K562 (cell line): ENCODE data around the gene NR6A1. TPM values are rescaled to one million over a fixed set of nuclear protein-coding genes. Genes with fewer than 3 reads are reported as not detected.

Experiments used
- ATAC-seq: fragments of 200-7000 bp; cut with Tn5 transposase; 3 replicates; pipeline ENCODE4 v1.9.1; 2020; ENCODE audit warnings: moderate library complexity
- BruUV-seq: library from RNA; stranded (reverse); fragments of 400-500 nt; replicated peaks from 2 replicates; lab custom pipeline; 2021; lab: Mats Ljungman, UMichigan
- CTCF ChIA-PET: fragments of 300-600 bp; formaldehyde crosslinking; extraction: SDS; loops from one replicate; lab custom pipeline; 2021; ENCODE audit warnings: low intra/inter-chr PET ratio; lab: Yijun Ruan, JAX
- POLR2A ChIA-PET: fragments of 300-600, 350-650 bp; sonication (Branson Sonifier 250); formaldehyde crosslinking; extraction: SDS; loops from one replicate; lab custom pipeline; 2021; ENCODE audit warnings: antibody characterized with exemption, inconsistent platforms; lab: Yijun Ruan, JAX
- DNase-seq, 4 experiments: peaks; one replicate each; pipeline versions ENCODE4 v3.0.0 to v3.0.0-alpha.2; 2011 to 2018; ENCODE audit warnings: low spot score in 3 of 4, mixed read lengths in 3 of 4; ENCODE audit errors: extremely low read depth in 1 of 4
- FAIRE-seq: peaks from 2 replicates; lab custom pipeline; 2011; peaks lifted over from hg19 to GRCh38; lab: Jason Lieb, UNC
- H2AFZ ChIP-seq: 2 replicates; pipeline ENCODE4 v1.6.0; 2011; ENCODE audit warnings: low read depth, low read length, control low read depth, inconsistent platforms
- H3K27ac ChIP-seq: fragments of 200-600 bp; 3 replicates; pipeline ENCODE4 v1.8.0; 2011; ENCODE audit warnings: low read depth, mild to moderate bottlenecking, control low read depth, inconsistent platforms, low read length, moderate library complexity, mixed read lengths; ENCODE audit errors: extremely low read depth
- H3K27me3 ChIP-seq, 2 experiments: fragments of 300-600 bp in 1 of 2; 2 replicates in 1 of 2; 3 replicates in 1 of 2; pipeline versions ENCODE4 v1.6.0 to v1.8.0; 2011; ENCODE audit warnings: inconsistent platforms in 2 of 2, low read length in 2 of 2, mild to moderate bottlenecking in 1 of 2, mixed read lengths in 1 of 2, moderate library complexity in 1 of 2; ENCODE audit not compliant: control insufficient read depth in 2 of 2, insufficient read depth in 2 of 2
- H3K36me3 ChIP-seq: fragments of 300-600 bp; 3 replicates; pipeline ENCODE4 v1.8.0; 2011; ENCODE audit warnings: mild to moderate bottlenecking, low read length, inconsistent platforms; ENCODE audit not compliant: control insufficient read depth, insufficient read depth
- H3K4me1 ChIP-seq, 2 experiments: fragments of 200-600 bp in 1 of 2; replicated peaks in 1 of 2; 2 replicates in 1 of 2; 3 replicates in 1 of 2; pipeline versions ENCODE4 v1.5.1 to v1.8.0; 2011; ENCODE audit warnings: inconsistent platforms in 2 of 2, low read length in 2 of 2, mild to moderate bottlenecking in 1 of 2, mixed read lengths in 1 of 2, moderate library complexity in 1 of 2; ENCODE audit not compliant: control insufficient read depth in 2 of 2, insufficient read depth in 2 of 2
- H3K4me2 ChIP-seq: 2 replicates; pipeline ENCODE4 v1.6.1; 2011; ENCODE audit warnings: low read length, control low read depth, inconsistent platforms, mixed read lengths; ENCODE audit not compliant: insufficient read depth
- H3K4me3 ChIP-seq: fragments of 200-600 bp; sonication (generic), shearing (Covaris generic); 2 replicates; pipeline ENCODE4 v1.5.1; 2016; ENCODE audit warnings: control low read depth, inconsistent platforms
- H3K79me2 ChIP-seq: fragments of 200-600 bp; 3 replicates; pipeline ENCODE4 v1.8.0; 2011; ENCODE audit warnings: low read length, inconsistent platforms; ENCODE audit not compliant: control insufficient read depth, insufficient read depth
- H3K9ac ChIP-seq, 2 experiments: 2 replicates each; pipeline versions ENCODE4 v1.6.0 to v1.6.1; 2011; ENCODE audit warnings: low read depth in 2 of 2, low read length in 2 of 2, control low read depth in 1 of 2, inconsistent platforms in 1 of 2, mild to moderate bottlenecking in 1 of 2, mixed read lengths in 1 of 2; ENCODE audit not compliant: insufficient read depth in 1 of 2
- H3K9me1 ChIP-seq: one replicate; pipeline ENCODE4 v1.6.0; 2011; ENCODE audit warnings: inconsistent platforms, mild to moderate bottlenecking, low read length, moderate library complexity; ENCODE audit not compliant: control insufficient read depth, insufficient read depth
- H3K9me3 ChIP-seq: replicated peaks from 2 replicates; pipeline ENCODE4 v1.5.1; 2011; ENCODE audit warnings: low read depth, low read length, inconsistent platforms; ENCODE audit not compliant: control insufficient read depth, insufficient read depth
- H4K20me1 ChIP-seq: replicated peaks from 2 replicates; pipeline ENCODE4 v1.6.1; 2011; ENCODE audit warnings: low read length, inconsistent platforms, mixed read lengths; ENCODE audit not compliant: control insufficient read depth, insufficient read depth
- C11orf30 ChIP-seq: fragments of 450-650 bp; IDR thresholded peaks from 2 replicates; pipeline ENCODE4 v1.6.1; 2016; ENCODE audit warnings: low read depth, mild to moderate bottlenecking
- FOXA3 ChIP-seq, 2 experiments: fragments of 450-650 bp in 1 of 2; sonication (generic) in 1 of 2; formaldehyde crosslinking; IDR thresholded peaks in 1 of 2; conservative IDR thresholded peaks in 1 of 2; 2 replicates each; pipeline versions ENCODE4 v1.4.0 to v1.8.0; 2020 to 2022; ENCODE audit warnings: mild to moderate bottlenecking in 2 of 2, missing genetic modification reagents in 1 of 2
- MAFG ChIP-seq: fragments of 450-650 bp; conservative IDR thresholded peaks from 2 replicates; pipeline ENCODE4 v1.6.1; 2016; ENCODE audit warnings: missing genetic modification characterization, missing compliant biosample characterization
- NR1H2 ChIP-seq: sonication (generic); formaldehyde crosslinking; IDR thresholded peaks from 2 replicates; pipeline ENCODE4 v1.4.0; 2020; ENCODE audit warnings: mild to moderate bottlenecking, missing genetic modification reagents
- RBM22 ChIP-seq: fragments of 200-400 bp; formaldehyde crosslinking; IDR thresholded peaks from 2 replicates; pipeline ENCODE4 v1.6.1; 2018; ENCODE audit warnings: low read length, low read depth; ENCODE audit not compliant: poor library complexity, severe bottlenecking
- ZEB2 ChIP-seq: fragments of 450-650 bp; IDR thresholded peaks from 2 replicates; pipeline ENCODE4 v1.6.1; 2016
- ZNF316 ChIP-seq: fragments of 450-650 bp; IDR thresholded peaks from 2 replicates; pipeline ENCODE4 v1.6.1; 2016
- WGBS: fragments of 100-300 bp; shearing (Covaris generic); methylation state at CpG from one replicate; pipeline ENCODE4 v1.1.6; 2016; ENCODE audit warnings: low coverage, mixed read lengths; ENCODE audit not compliant: insufficient coverage; ENCODE audit errors: missing lambda C conversion rate; 5-methylcytosine and 5-hydroxymethylcytosine counted together
- in situ Hi-C: fragments of 300-500 bp; cut with MboI; formaldehyde crosslinking; loops from 4 replicates; pipeline ENCODE4 v1.15.0; 2018; ENCODE audit warnings: inconsistent platforms, mixed read lengths
- intact Hi-C: fragments of 100-400 bp; cut with micrococcal nuclease; formaldehyde crosslinking; loops from 2 replicates; pipeline ENCODE4 v1.14.2; 2022
- polyA plus RNA-seq, 8 experiments: library from polyadenylated mRNA; depleted of rRNA in 4 of 8; stranded (reverse) in 5 of 8; unstranded in 3 of 8; fragments of >200 nt; fragmentation: Nextera tagmentation in 2 of 8; fragmentation: Illumina TruSeq in 1 of 8; extraction: Ambion mirVana in 2 of 8; extraction: Trizol in 1 of 8; gene quantifications; 2 replicates each; pipeline versions ENCODE4 v1.2.1 to v1.2.3, GENCODE V29; 2011 to 2014; ENCODE audit warnings: inconsistent platforms in 1 of 8, missing spikeins in 1 of 8
- total RNA-seq, 7 experiments: library from RNA; depleted of rRNA in 6 of 7; stranded (reverse); fragments of >200 nt in 6 of 7; fragmentation: Illumina TruSeq in 2 of 7; extraction: Trizol in 2 of 7; gene quantifications; 2 replicates each; pipeline versions ENCODE4 v1.2.1 to v1.2.3, GENCODE V29; 2011 to 2021; ENCODE audit warnings: low replicate concordance in 1 of 7
- TF ChIP-seq, protein P1 (sequence below): IDR thresholded peaks from 2 replicates; pipeline ENCODE4 v1.6.1; 2014; ENCODE audit warnings: antibody characterized with exemption
- TF ChIP-seq, protein P2 (sequence below), 2 experiments: fragments of 450-650 bp; formaldehyde crosslinking in 1 of 2; IDR thresholded peaks; 2 replicates each; pipeline versions ENCODE4 v1.4.0 to v1.6.1; 2014 to 2020; ENCODE audit warnings: mild to moderate bottlenecking in 2 of 2, borderline replicate concordance in 1 of 2, low read depth in 1 of 2

The NR6A1 gene
- total and polyA plus RNA-seq, 9 of the 15 experiments (the other 6 are each of a cell fraction or from before 2014, with no cell fraction given), result 9.7 to 55.4 (median 28.3) TPM

DNA sequence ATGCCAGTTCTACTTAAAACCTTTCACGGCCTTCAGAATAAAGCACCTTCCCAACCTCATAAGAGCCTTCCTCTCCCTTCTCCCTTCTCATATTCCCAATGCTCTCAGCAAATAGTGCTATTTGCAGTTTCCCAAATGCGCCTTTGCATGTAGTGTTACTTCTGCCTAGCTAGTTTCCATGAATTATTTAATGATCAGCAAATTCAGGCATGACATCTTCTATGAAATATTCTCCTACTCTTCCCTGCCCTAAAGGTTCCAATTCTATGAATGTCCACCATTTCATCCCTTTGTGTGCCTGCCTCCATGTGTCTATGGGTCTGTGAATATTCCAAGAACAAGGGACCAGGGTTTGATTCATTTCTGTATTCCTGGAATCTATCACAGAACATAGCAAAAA, 165.1 kb downstream of the NR6A1 start:
- no TSS peak for BruUV-seq
- H3K4me1 ChIP-seq, result no peaks in the 10 kb centered on the region
- ChIA-PET CTCF (interaction anchor here (1.2 kb wide), 1 partner anchor 106 kb away, joined by 3 read pairs; no protein-coding TSS in a partner anchor), POLR2A (interaction anchor here (1.2 to 1.5 kb wide), 3 partner anchors 10 to 54 kb away, joined by 4 to 7 read pairs (median 4); no protein-coding TSS in a partner anchor)
- no peak for FAIRE-seq
- H3K9me1 ChIP-seq, result no peaks in the 10 kb centered on the region
- no peak overlapping the region for H3K27ac ChIP-seq
- TF ChIP-seq FOXA3 (CRISPR knock-in tag; conservative IDR thresholded peaks at IDR 0.05 in 1 of 2, IDR thresholded peaks at IDR 0.05 in 1 of 2) (no peak), ZNF316 (peak; percentile 53), C11orf30 (peak; percentile 31; the same call in 1 of the 2 replicates), ZEB2 (no peak), MAFG (tag) (no peak), RBM22 (no peak), NR1H2 (CRISPR knock-in tag) (no peak)
- TF ChIP-seq, protein P1, sequence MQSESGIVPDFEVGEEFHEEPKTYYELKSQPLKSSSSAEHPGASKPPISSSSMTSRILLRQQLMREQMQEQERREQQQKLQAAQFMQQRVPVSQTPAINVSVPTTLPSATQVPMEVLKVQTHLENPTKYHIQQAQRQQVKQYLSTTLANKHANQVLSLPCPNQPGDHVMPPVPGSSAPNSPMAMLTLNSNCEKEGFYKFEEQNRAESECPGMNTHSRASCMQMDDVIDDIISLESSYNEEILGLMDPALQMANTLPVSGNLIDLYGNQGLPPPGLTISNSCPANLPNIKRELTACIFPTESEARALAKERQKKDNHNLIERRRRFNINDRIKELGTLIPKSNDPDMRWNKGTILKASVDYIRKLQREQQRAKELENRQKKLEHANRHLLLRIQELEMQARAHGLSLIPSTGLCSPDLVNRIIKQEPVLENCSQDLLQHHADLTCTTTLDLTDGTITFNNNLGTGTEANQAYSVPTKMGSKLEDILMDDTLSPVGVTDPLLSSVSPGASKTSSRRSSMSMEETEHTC, result no peak
- TF ChIP-seq, protein P2, sequence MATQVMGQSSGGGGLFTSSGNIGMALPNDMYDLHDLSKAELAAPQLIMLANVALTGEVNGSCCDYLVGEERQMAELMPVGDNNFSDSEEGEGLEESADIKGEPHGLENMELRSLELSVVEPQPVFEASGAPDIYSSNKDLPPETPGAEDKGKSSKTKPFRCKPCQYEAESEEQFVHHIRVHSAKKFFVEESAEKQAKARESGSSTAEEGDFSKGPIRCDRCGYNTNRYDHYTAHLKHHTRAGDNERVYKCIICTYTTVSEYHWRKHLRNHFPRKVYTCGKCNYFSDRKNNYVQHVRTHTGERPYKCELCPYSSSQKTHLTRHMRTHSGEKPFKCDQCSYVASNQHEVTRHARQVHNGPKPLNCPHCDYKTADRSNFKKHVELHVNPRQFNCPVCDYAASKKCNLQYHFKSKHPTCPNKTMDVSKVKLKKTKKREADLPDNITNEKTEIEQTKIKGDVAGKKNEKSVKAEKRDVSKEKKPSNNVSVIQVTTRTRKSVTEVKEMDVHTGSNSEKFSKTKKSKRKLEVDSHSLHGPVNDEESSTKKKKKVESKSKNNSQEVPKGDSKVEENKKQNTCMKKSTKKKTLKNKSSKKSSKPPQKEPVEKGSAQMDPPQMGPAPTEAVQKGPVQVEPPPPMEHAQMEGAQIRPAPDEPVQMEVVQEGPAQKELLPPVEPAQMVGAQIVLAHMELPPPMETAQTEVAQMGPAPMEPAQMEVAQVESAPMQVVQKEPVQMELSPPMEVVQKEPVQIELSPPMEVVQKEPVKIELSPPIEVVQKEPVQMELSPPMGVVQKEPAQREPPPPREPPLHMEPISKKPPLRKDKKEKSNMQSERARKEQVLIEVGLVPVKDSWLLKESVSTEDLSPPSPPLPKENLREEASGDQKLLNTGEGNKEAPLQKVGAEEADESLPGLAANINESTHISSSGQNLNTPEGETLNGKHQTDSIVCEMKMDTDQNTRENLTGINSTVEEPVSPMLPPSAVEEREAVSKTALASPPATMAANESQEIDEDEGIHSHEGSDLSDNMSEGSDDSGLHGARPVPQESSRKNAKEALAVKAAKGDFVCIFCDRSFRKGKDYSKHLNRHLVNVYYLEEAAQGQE (IDR thresholded peaks at IDR 0.05; ENCODE audit: borderline replicate concordance), result no peak
- TF ChIP-seq, protein P2 (CRISPR knock-in tag; IDR thresholded peaks at IDR 0.05; ENCODE audit: low read depth), result no peak
- TF ChIP-seq, all 486 proteins: peak for 2
- Histone ChIP-seq H3K9me3 (no peaks in the 10 kb centered on the region), H3K4me2 (no peak overlapping the region), H3K27me3 (no peaks in the 10 kb centered on the region), H3K4me3 (no peak overlapping the region), H3K9ac (no peak overlapping the region), H3K36me3 (no peaks in the 10 kb centered on the region), H4K20me1 (no peaks in the 10 kb centered on the region), H3K79me2 (no peaks in the 10 kb centered on the region), H2AFZ (no peak overlapping the region)
- no peak for ATAC-seq
- in situ Hi-C loops (no loop called here), intact Hi-C loops (no loop called here)
- DNase-seq, result no peak
- 82% methylated on average over 2 of the region's 2 CpGs for WGBS
